Fibroblast of lung (primary cell): ENCODE data around the gene KRTAP1-4. TPM values are rescaled to one million over a fixed set of nuclear protein-coding genes. Genes with fewer than 3 reads are reported as not detected.

Source experiments
- DNase-seq, 2 donors: peaks; one replicate each; pipeline versions ENCODE4 v3.0.0 to v3.0.0-alpha.2; 2010; ENCODE audit warnings: low read depth in 2 of 2
- H2AFZ ChIP-seq: 2 replicates; pipeline ENCODE4 v1.5.1; 2012; ENCODE audit warnings: low read length, control low read depth, inconsistent platforms
- H3K27ac ChIP-seq: 2 replicates; pipeline ENCODE4 v1.5.1; 2011; ENCODE audit warnings: low read length, control low read depth; ENCODE audit not compliant: insufficient read depth
- H3K27me3 ChIP-seq: 2 replicates; pipeline ENCODE4 v1.5.1; 2011; ENCODE audit warnings: mild to moderate bottlenecking, low read length; ENCODE audit not compliant: control insufficient read depth, insufficient read depth
- H3K36me3 ChIP-seq: 2 replicates; pipeline ENCODE4 v1.5.1; 2011; ENCODE audit warnings: low read length; ENCODE audit not compliant: control insufficient read depth, insufficient read depth
- H3K4me1 ChIP-seq: 2 replicates; pipeline ENCODE4 v1.5.1; 2011; ENCODE audit warnings: low read length; ENCODE audit not compliant: control insufficient read depth, insufficient read depth; ENCODE audit errors: extremely low read depth
- H3K4me2 ChIP-seq: 2 replicates; pipeline ENCODE4 v1.5.1; 2011; ENCODE audit warnings: low read length, control low read depth; ENCODE audit not compliant: insufficient read depth; ENCODE audit errors: extremely low read depth
- H3K4me3 ChIP-seq, 4 experiments: fragments of 200-600 bp in 1 of 4; sonication (generic) in 1 of 4; replicated peaks in 1 of 4; 2 replicates each; pipeline ENCODE4 v1.5.1; 2011 to 2016; ENCODE audit warnings: low read length in 4 of 4, low read depth in 3 of 4, mild to moderate bottlenecking in 3 of 4, control low read depth in 2 of 4, inconsistent platforms in 1 of 4, mixed read lengths in 1 of 4; ENCODE audit not compliant: insufficient read depth in 1 of 4; ENCODE audit errors: control extremely low read depth in 1 of 4
- H3K79me2 ChIP-seq: 2 replicates; pipeline ENCODE4 v1.5.1; 2012; ENCODE audit warnings: mild to moderate bottlenecking, low read length, inconsistent platforms; ENCODE audit not compliant: control insufficient read depth, insufficient read depth
- H3K9ac ChIP-seq: 2 replicates; pipeline ENCODE4 v1.5.1; 2011; ENCODE audit warnings: mild to moderate bottlenecking, low read length, control low read depth; ENCODE audit not compliant: insufficient read depth
- H3K9me3 ChIP-seq: 2 replicates; pipeline ENCODE4 v1.5.1; 2012; ENCODE audit warnings: low read depth, low read length; ENCODE audit not compliant: control insufficient read depth, insufficient read depth
- H4K20me1 ChIP-seq: 2 replicates; pipeline ENCODE4 v1.5.1; 2011; ENCODE audit warnings: low read length; ENCODE audit not compliant: control insufficient read depth, insufficient read depth; ENCODE audit errors: extremely low read depth
- CTCF ChIP-seq, 2 donors: IDR thresholded peaks in 1 of 2; conservative IDR thresholded peaks in 1 of 2; 1 replicate in 1 of 2; 2 replicates in 1 of 2; pipeline ENCODE4 v1.5.1; 2011 to 2012; ENCODE audit warnings: low read length in 2 of 2, control low read depth in 1 of 2, inconsistent platforms in 1 of 2, low read depth in 1 of 2, mild to moderate bottlenecking in 1 of 2
- EZH2 ChIP-seq: IDR thresholded peaks from 2 replicates; pipeline ENCODE4 v1.5.1; 2012; ENCODE audit warnings: low read length, control low read depth, mild to moderate bottlenecking; ENCODE audit errors: missing control alignments
- polyA plus RNA-seq, 2 donors: library from polyadenylated mRNA; depleted of rRNA in 1 of 2; stranded (reverse) in 1 of 2; unstranded in 1 of 2; fragments of >200 nt; gene quantifications; 2 replicates each; pipeline ENCODE4 v1.2.1, GENCODE V29; 2011 to 2012; ENCODE audit warnings: missing spikeins in 1 of 2
- total RNA-seq: library from RNA; depleted of rRNA; stranded (reverse); fragments of >200 nt; gene quantifications from 2 replicates; pipeline ENCODE4 v1.2.1, GENCODE V29; 2014

KRTAP1-4 gene
- total and polyA plus RNA-seq, 2 donors (not counting 1 experiment from before 2014, with no cell fraction given), result not detected

- H3K27ac ChIP-seq, result no peak overlapping the region
- TF ChIP-seq EZH2 (no peak), CTCF (conservative IDR thresholded peaks at IDR 0.05 in 1 of 2, IDR thresholded peaks at IDR 0.05 in 1 of 2; ENCODE audit: low read depth in 1 of 2, low read length in 2 of 2) (no peak)
- H3K9me3 ChIP-seq, result no peaks in the 10 kb centered on the region
- H4K20me1 ChIP-seq, result no peaks in the 10 kb centered on the region
- no peak overlapping the region for H3K4me2 ChIP-seq
- H3K4me3 ChIP-seq, result no peak overlapping the region
- H3K9ac ChIP-seq, result no peak overlapping the region
- no peaks in the 10 kb centered on the region for H3K79me2 ChIP-seq
- H3K27me3 ChIP-seq, result no peaks in the 10 kb centered on the region
- no peak for DNase-seq
- H2AFZ ChIP-seq, result no peak overlapping the region
- no peaks in the 10 kb centered on the region for H3K36me3 ChIP-seq
- H3K4me1 ChIP-seq, result peaks cover 2% of the 10 kb centered on the region
Measured at GRCh38 chr17:41009301-41009760, 20.7 kb downstream of the KRTAP1-4 start.

DNA sequence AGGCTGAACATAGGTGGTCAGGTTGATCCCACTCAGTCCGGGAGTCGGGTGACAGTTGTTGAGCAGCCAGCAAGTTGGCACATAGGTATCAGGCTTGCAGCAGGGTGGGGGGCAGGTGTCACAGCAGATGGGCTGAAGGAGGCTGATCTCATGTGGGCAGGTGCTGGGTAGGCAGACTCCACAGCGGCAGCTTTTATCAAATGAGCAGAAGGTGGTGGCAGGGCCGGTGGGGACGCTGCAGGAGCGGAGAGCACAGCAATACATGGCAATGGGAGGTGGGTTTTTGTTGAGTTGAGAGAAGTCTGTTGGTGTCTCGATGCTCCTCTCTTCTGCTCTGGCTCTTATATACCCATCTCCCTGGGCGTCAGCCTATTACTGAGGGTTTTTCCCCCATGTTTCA, 21.2 kb downstream of the KRTAP1-4 start, which contains the start of gene KRTAP3-1:
Gene KRTAP3-1, minus strand, starts transcription at position 318 of the 400 bp plus-strand sequence. Its CDS starts 54 bp downstream, at position 264.
- Histone ChIP-seq H3K79me2 (no peaks in the 10 kb centered on the region), H3K4me2 (no peak within 1 kb of the TSS), H3K9ac (no peak within 1 kb of the TSS), H2AFZ (no peak within 1 kb of the TSS), H4K20me1 (no peaks in the 10 kb centered on the region), H3K9me3 (no peaks in the 10 kb centered on the region), H3K4me3 (no peak within 1 kb of the TSS), H3K27me3 (no peaks in the 10 kb centered on the region), H3K27ac (no peak within 1 kb of the TSS), H3K4me1 (peaks cover 2% of the 10 kb centered on the region), H3K36me3 (no peaks in the 10 kb centered on the region)
- TF ChIP-seq EZH2, result no peak
- no peak for TF ChIP-seq CTCF (conservative IDR thresholded peaks at IDR 0.05 in 1 of 2, IDR thresholded peaks at IDR 0.05 in 1 of 2; ENCODE audit: low read depth in 1 of 2, low read length in 2 of 2)
- no peak for DNase-seq

- Histone ChIP-seq H3K27ac (no peak overlapping the region), H3K36me3 (no peaks in the 10 kb centered on the region), H2AFZ (no peak overlapping the region), H3K9ac (no peak overlapping the region), H3K79me2 (no peaks in the 10 kb centered on the region), H3K4me3 (no peak overlapping the region), H3K4me2 (no peak overlapping the region), H3K4me1 (no peaks in the 10 kb centered on the region), H3K27me3 (no peaks in the 10 kb centered on the region), H3K9me3 (no peaks in the 10 kb centered on the region), H4K20me1 (no peaks in the 10 kb centered on the region)
- no peak for DNase-seq
- TF ChIP-seq EZH2, result no peak
- TF ChIP-seq CTCF (conservative IDR thresholded peaks at IDR 0.05 in 1 of 2, IDR thresholded peaks at IDR 0.05 in 1 of 2; ENCODE audit: low read depth in 1 of 2, low read length in 2 of 2), result no peak
Measured at GRCh38 chr17:41004397-41004796, 25.6 kb downstream of the KRTAP1-4 start.
